Activated CD8-positive, alpha-beta memory T cell treated with anti-CD3 and anti-CD28 coated beads, Interleukin-2, amount 50 U/mL, for 4 hours (primary cell): ENCODE measurements around the gene ASAP2.

Experiments
- DNase-seq: peaks from one replicate; pipeline ENCODE4 v3.0.0-alpha.2; 2020

ASAP2 gene

DNA sequence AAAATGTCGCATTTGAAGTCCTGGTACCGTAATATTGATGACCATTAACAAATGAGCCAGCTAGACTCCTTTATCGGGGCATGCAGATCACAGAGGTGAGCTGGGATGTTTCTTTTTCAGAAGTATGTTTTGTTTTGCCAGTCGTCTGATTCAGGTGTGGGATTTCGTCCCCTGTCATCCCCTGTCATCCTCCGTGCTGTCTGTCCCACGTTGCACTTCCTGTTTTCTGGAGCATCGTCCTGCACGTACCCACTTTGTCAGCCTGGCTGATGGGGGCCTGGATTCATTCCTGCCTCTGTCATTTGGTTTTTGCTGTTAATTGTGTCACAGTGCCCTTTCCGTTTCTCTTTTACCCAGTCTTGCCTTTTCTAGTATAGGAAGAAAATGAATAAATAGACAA lies 72.8 kb downstream of the ASAP2 start:
- no peak for DNase-seq

DNA sequence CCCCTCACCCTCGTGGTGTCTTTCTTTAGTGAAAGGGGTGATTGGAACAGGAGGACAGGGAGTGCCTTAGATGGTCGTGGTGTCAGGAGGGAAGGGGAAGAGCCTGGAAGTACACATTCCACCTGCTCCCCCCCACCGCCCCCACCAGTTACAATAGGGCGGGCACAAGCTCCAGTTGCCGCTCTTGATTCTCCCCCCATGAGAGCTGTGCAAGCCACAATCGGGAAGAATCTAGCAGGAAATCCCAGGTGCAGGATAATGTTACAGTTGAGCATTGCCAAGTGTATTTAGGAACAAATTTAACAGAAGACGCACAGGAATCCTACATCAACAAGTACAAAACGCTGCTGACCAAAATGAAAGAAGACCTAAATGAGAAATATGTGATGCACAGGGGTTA lies 73.6 kb downstream of the ASAP2 start:
- no peak for DNase-seq

DNA sequence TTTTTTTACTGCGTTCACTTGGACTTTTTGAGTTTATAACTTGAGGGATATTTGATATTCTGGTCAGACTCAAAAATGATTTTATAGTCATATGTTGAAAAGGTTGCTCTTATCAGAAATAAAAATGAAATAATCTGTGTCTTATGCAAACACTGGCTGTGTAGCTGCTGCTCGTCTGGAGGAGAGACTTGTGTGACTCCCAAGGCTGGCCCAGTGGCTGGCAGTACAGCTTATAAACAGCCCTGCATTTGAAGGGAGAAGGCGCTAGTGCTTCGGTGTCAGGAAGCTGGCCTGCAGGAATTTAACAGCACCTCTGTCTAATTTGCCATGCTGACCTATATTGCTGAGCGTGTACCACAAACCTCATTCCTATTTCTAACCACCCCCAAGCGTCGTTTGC lies 74.5 kb downstream of the ASAP2 start:
- DNase-seq: no peak

DNA sequence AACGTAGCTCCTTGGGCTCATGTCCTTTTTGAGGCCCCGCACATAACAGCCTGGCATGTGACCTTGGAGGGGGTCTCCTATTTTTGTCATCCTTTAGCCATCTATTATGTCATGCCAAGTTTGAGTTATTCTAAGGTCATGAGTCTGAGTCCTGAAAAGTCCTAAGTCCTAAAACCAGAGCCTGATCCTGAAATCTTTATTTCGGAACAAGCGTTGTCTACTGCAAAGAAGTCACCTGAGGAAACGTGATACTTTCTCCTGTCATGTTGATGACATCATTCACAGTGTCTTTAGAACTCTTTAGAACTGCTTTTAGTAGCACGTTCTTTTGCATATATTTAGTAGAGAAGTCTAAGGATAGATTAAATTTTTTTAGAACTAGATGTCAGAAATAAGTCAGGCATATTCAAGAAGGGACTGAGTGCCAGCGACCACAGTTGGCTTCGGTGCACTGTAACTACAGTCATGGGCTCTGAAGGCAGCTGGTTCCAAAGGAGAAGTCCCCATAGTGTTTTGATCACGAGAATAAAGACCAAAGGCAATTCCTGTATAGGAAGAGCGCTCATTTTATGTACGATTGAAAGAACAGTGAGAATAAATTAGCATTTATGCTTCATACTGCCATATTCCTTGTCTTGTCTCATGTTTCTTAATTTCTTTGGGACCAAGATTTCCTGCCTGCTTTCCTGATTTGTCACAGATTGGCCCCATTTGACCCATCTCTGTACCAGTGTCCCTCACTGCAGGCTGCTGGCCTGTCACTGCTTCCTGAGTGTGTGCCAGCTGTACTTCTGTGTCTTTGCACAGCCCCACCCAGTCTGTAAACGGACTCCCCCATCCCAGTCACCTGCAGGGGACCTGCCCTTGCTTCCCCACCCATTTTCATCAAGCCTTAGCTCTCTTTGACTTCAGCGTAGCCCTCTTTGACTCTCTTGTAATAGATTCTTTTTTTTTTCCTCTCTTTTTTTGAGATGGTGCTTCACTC lies 75.8 kb downstream of the ASAP2 start:
- DNase-seq: no peak

DNA sequence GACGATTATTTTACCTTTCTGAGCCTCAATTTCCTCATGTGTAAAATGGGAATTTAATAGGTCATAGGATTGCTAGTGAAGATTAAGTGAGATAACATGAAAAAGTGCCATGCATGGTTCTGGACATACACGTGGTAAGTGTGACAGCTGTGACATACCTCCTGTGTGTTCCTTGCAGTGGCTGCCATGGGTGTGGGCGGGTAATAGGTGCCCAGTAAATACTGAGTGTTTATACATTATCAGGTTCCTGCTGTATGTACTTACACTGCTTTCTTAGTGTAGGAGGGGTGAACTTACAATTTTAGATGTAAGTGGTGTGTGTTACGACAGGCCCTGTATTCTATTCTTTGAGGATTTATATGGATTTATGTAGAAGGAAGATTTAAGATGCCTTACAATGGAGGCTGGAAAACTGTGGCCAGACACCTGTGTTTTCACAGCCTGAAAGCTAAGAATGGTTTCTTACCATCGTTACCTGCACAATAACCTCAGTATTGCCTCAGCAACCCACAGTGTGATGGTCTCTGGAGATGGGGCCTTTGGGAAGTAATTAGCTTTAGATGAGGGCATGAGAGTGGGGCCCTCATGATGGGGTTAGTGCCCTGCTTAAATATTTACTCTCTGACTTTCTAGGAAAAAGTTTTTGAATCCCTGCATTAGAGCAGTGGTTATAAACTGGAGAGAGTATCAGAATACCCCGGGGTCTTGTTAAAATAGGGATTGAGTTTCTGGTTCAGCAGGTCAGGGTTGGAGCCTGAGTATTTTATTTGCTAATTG lies 78.1 kb downstream of the ASAP2 start:
- no peak for DNase-seq

DNA sequence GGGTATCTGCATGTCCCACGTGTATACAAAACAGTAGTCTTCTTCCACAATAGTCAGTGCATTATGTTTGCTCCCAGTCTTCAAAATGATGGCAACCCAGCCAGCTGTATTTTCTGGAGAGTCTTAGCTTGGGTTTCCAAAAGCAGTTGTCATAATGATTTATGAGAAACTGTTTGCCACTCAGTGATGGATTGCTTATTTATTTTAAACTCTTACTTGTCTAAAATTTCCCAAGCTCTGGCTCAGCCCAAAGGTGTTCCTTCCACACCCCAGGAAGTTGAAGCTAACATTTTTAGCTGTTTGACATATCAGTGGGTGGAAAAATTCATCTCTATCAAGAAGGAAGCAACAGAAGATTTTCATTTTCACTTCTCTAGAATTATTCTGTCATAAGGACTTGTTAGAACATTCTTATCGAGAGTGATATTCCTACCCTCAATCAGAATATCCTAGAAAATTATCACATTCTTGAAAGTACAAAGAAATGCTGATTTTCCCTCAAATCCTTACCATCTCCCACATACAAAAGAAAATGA lies 78.8 kb downstream of the ASAP2 start:
- DNase-seq: no peak

DNA sequence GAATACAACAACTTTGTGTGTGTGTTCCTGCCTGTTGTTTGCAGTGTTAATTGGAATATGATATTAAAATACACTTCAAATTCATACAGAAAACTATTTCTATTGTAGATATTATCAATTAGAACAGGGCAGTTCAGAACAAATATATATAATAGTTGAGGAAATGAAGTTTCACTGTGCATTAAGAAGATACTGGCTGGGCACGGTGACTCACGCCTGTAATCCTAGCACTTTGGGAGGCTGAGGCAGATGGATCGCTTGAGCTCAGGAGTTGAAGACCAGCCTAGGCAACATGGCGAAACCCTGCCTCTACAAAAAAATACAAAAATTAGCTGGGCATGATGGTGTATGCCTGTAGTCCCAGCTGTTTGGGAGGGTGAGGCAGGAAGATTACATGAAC lies 79.3 kb downstream of the ASAP2 start:
- no peak for DNase-seq

DNA sequence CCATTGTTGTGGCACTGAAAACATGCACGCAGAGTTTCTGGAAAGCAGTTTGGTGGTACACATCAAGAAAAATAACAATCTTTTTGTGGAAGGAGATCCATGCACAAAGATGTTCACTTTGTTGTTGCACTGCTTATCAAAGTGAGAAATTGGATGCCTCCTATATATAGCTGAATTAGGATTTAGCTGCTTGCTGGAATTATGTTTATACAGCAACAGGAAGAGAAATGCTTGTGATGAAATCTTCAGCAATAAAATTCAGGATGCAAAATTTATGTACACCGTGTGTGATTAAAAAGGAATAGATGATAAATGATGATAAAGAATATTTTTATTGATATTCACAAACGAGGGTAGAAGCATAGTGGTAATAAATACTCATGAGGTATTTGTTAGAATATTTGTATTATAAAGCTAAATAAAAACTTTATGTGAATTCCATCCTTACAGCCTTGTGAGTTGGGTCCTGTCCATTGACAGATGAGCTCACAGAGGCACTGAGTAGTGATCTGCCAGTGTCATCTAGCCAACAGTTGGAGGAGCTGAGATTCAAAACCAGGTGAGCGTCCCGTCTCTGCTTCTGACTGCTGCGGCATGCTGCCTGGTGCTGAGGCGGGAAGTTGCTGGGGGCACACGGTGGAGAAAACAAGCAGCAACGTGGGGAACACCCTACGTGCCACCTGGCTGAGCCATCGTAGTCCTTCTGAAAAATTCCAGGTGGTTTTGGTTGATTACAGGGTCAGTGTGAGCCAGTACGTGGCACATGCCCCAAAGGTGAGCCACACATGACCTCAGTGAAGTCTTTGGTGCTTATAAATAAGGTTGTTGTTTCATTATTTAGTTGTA lies 80.2 kb downstream of the ASAP2 start:
- DNase-seq: no peak

DNA sequence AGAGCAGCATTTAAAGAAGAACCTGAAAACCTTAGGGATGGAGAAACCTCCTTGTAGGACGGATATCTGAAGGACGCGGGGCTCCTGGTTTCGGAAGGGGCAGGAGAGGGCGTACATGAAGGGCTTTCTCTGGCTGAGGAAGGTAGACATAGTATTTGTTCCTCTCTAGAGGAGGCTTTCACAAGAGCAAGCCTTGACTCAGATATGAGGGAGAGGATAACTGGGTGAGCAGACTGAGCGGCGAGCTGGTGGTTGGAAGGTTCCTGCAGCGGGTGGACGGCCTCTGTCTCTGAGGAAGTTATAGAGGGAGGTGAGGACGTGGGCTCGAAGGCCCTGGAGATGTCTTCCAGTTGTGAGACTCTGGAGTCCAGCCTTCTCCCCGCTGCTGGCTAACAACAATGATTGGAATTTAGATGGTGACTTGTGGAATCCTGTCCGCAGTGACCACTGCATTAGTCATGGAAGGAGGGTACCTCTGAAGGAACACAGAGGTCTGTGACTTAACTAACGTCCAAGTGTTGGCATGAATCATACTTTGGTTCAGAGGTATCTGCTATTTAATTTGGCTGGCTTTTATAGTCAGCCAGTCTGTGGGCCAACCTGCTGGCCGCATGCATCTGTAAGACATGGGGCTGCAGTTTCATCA lies 80.9 kb downstream of the ASAP2 start:
- DNase-seq: no peak

DNA sequence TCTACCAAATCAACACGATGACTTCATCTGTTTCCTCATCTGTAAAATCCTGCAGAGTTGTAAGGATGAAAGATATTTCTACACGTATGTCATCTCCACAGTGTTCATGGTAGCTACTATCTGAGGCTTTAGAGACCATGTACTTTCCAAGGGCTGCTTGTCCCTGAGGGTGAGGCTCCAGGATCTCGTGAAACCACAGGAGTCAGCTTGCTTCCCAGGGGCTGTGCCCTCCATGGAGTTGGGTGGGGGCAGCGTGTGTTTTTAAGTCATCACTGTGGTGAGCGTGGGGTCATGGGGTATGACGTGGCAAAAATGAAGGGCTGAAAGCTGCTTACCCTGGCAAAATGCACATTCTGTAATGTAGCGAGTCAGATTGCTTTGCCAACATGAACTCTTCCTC lies 81.6 kb downstream of the ASAP2 start:
- DNase-seq: no peak

DNA sequence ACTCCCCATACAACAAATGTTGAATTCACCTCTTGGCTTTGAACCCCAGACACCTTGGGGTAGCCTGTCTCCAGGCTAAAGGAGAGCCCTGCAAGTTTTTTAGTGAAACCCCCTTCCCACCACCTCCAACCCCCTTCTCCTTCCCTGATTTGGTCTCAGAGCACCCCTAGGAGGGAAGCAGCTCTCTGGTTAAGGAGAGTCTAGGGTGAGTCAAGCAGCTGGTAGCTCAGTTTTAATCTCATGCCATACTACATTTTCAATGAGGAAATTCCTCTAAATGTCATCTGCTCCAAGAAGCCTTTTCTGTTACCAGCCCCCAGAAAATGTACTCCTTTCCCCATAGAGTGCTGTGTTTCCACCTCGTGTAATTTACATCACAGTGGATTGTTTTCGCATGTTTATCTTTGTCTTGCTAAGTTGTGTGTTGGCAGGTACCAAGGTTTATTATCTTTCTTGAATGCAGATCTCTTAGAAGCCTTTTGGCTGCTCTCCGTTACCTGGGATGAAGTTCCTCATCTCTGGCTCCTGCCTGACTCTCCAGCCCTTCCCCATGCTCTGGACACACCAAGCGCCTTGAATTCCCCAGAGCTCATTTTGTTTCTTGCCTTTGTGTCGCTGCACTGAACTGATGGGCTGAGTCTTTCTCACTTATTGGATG lies 82.2 kb downstream of the ASAP2 start:
- DNase-seq: no peak

DNA sequence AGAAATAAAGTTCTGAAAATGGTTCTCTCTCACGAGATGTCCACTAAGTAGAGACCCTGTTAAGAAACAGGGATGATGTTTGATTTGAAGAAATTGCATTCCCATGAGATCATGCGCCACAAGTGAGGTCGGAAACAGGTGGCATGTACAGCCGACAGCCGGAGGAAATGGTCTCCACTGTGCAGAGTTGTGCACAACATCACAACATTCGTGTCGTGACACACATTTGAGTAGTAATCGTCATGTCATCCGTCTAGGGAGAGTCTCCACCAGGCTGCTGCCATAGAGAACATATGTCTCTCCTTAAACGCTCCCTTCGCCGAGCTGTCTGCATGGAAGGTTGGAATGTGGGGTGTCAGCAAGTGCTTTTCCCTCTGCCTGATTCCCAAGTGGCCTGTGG lies 84.7 kb downstream of the ASAP2 start:
- DNase-seq: no peak

DNA sequence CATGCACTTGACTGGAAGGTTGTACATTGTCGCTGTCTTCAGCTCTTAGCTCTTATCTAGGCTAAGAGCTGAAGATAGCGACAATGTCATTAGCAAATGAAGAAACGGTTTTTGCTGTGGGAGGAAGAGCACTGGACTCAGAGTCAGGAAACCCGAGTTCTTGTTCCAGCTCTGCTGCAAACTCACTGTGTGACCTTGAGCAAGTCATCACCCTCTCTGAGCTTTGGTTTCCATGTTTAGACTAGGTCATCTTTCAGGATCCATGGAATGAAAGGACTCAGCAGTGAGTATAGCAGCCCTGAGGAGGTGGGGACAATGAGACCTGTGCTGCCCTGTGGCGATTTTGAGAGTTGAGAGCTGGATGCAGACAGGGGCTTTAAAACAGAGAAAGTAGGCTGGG lies 85.3 kb downstream of the ASAP2 start:
- DNase-seq: no peak

DNA sequence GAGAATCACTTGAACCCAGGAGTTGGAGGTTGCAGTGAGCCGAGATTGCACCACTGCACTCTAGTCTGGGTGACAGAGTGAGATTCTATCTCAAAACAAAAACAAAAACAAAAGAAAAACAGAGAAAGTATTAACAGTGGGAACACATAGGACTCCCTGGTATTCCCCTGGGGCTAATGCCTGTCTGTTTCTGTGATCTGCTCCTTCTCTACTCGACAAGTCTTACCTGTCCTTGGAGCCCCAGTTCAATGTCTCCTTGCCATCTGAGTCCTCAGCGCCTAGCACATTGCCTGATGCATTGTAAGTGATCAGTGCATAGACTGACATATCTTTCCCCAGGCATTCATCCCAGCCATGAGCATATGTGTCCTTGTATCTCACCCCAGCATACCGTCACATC lies 85.8 kb downstream of the ASAP2 start:
- no peak for DNase-seq

DNA sequence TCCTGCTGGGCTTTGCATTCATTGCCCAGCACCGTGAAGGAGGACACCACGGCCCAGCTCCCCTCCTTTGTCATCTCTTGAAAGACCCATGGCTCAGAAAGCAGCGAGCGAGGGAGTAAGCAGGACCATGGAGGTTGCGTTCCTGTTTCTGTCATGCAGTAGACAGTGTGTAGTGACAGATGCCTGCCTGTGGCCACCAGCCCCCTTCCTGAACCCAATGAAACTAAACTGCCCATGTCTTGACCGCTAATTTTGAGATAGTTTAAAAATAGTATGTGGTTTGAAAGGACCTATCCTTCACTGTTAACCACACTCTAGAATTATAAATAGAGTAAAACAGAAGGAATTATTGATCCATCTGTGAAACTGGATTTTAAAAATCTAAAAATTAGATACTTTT lies 88.2 kb downstream of the ASAP2 start:
- DNase-seq: no peak

DNA sequence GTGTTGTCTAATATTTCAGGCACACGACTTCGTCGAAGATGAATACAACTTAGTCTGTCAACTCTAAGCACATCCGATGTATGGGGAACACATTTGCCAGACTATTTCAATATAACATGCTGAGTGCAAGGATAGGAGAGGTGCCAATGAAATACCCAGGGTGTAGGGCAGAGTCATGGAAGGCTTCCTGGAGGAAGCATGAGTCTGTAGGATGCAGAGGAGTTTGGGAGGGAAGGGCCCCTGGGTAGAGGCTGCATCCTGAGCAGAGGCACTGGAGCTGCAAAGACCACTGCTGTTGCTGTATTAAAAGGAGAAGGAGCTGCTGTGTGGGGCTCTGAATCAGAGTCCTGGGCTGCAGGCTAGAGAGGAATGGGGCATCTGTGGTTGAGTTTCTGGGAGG lies 89.9 kb downstream of the ASAP2 start:
- no peak for DNase-seq

DNA sequence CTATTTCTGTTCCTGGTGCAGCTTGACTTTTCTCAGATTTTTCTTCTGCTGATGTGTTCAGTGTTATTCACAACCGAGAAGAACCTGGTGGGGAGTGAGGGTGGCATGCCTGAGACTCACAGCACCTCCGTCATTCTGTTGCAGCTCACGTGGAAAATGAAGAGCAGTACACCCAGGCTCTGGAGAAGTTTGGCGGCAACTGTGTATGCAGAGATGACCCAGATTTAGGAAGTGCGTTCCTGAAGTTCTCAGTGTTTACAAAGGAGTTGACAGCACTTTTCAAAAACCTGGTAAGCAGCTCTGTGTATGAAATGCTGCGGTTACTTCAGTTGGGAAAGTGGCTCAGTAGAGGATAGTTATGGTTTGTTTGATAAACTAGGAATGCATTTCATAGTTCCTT lies 90.5 kb downstream of the ASAP2 start:
- no peak for DNase-seq

DNA sequence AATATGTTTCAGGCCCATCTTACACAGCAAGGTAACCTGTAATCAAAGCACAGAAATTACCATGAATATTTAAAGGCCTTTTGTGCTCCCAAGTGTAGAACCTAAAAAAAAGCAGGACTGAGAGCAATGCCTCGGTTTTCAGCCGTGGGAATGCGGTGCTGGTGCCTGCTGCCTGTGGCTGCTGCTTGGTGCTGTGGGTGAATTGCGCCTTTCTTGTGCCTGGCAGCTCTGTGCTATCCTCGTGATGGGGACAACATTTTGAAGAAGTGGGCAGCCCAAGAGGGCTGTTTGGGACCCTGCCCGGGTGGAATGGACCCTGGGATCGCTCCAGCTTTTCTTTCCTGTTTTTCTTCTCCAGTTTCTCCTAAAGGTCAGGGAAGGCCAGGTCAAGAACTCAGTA lies 91.2 kb downstream of the ASAP2 start:
- DNase-seq: no peak

DNA sequence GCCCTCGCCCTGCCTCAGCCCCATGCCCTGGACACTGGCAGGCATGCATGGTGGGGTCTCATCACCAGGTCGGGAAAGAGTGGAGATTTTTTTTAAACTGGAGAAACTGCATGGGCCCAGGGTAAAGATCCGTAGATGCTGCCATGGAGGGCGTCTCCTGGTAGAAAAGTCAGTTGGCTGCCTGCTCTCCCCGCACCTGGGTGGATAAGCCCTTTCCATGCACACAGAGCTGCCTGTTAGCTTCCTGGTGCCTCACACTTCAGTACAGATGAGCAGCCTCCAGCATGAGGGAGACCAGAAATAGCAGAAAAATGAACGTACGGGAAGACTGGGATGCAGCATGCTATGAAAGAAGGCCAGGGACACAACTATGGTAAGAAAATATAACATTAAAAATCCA lies 92.0 kb downstream of the ASAP2 start:
- DNase-seq: no peak

DNA sequence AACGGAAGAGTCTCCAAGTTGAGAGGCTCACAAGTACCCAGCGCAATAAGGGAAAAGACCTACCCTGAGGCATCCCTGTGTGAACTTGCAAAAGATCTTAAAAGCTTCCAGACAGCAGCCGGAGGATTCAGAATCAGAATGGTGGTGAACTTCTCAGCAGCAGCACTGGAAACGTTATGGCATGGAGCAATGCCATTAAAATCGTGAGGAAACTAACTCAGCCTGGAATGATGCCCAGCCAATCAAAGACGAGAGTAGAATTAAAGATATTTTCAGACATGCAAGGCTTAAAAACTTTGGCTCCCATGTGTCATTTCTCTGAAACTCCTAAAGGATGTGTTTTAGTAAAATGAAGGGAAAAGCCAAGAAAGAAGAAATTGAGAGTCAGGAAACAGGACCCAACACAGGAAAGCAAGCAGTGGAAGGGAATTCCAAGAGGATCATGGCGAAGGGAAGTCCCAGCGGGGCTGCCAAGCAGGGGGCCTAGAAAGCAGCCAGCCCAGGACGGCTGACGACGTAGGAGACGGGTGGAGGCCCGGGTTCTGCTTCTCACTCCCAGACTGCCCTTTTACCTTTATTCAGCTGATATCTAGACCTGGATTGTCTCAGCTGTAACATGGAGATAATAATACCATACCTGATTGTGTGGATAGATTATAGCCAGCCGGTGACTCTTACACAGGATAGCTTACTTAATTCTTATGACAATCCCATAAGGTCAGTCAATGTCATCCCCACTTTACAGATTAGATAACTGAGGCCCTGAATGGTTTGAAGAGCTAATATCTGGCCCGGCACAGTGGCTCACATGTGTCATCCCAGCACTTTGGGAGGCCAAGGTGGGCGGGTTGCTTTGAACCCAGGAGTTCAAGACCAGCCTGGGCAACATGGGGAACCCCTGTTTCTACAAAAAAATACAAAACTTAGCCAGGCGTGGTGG lies 92.8 kb downstream of the ASAP2 start:
- no peak for DNase-seq

DNA sequence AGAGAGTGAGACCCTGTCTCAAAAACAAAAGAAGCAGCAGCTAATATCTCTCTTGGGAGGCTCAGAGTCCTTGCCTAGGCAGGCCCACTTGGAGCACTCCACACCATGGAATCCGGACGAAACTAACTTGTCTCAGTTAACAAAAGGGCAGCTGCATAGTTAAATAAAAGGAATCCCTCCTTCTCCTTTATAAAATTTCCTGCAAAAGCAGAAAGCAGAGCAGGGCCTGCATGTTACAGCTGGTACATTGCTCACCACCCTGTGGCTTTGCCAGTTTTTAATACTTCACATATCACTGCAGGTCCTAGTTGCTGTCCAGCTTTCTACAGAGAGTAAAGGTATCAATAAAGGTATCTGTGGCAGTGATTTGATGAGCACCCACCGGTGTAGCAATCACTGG lies 93.6 kb downstream of the ASAP2 start:
- no peak for DNase-seq
